GM12878 (cell line): ENCODE measurements around the gene APLP2. TPM values are rescaled to one million over a fixed set of nuclear protein-coding genes. Genes with fewer than 3 reads are reported as not detected.

Experiments
- ATAC-seq: fragments of 200-7000 bp; cut with Tn5 transposase; 3 replicates; pipeline ENCODE4 v1.9.1; 2020; ENCODE audit warnings: mild to moderate bottlenecking, moderate library complexity
- BruUV-seq: library from RNA; stranded (reverse); fragments of 400-500 nt; replicated peaks from 2 replicates; lab custom pipeline; 2021; lab: Mats Ljungman, UMichigan
- CTCF ChIA-PET: fragments of 300-600 bp; sonication (Branson Sonifier 250); formaldehyde crosslinking; extraction: SDS; loops from one replicate; lab custom pipeline; 2021; ENCODE audit warnings: inconsistent platforms; lab: Yijun Ruan, JAX
- POLR2A ChIA-PET: fragments of 350-600 bp; formaldehyde crosslinking; extraction: SDS; loops from one replicate; lab custom pipeline; 2021; ENCODE audit warnings: inconsistent platforms; lab: Charles Lee
- RAD21 ChIA-PET: fragments of 300-600 bp; sonication (Branson Sonifier 250); formaldehyde crosslinking; loops from one replicate; lab custom pipeline; 2023; ENCODE audit warnings: antibody characterized with exemption; ENCODE audit not compliant: unreplicated experiment; lab: Charles Lee
- SMC1A ChIA-PET: fragments of 300-600 bp; sonication (Branson Sonifier 250); formaldehyde crosslinking; loops from one replicate; lab custom pipeline; 2023; ENCODE audit not compliant: unreplicated experiment, uncharacterized antibody; lab: Charles Lee
- DNase-seq: peaks from one replicate; pipeline ENCODE4 v3.0.0-alpha.2; 2011; ENCODE audit warnings: low read depth, low spot score
- FAIRE-seq: peaks from 3 replicates; lab custom pipeline; 2011; peaks lifted over from hg19 to GRCh38; lab: Jason Lieb, UNC
- H2AFZ ChIP-seq: 2 replicates; pipeline ENCODE4 v1.6.0; 2011; ENCODE audit warnings: low read depth, low read length, control low read depth; ENCODE audit not compliant: control insufficient read depth
- H3K27ac ChIP-seq: 2 replicates; pipeline ENCODE4 v1.5.1; 2011; ENCODE audit warnings: control low read depth; ENCODE audit not compliant: control insufficient read depth, insufficient read depth
- H3K27me3 ChIP-seq, 2 experiments: replicated peaks in 1 of 2; 2 replicates each; pipeline versions ENCODE4 v1.6.0 to v1.6.1; 2011; ENCODE audit warnings: low read length in 1 of 2; ENCODE audit not compliant: control insufficient read depth in 2 of 2, insufficient read depth in 2 of 2
- H3K36me3 ChIP-seq, 2 experiments: 2 replicates each; pipeline ENCODE4 v1.5.1; 2011; ENCODE audit warnings: low read length in 1 of 2; ENCODE audit not compliant: control insufficient read depth in 2 of 2, insufficient read depth in 2 of 2
- H3K4me1 ChIP-seq: 2 replicates; pipeline ENCODE4 v1.6.1; 2011; ENCODE audit warnings: mild to moderate bottlenecking, low read length, moderate library complexity, mixed read lengths; ENCODE audit not compliant: control insufficient read depth, insufficient read depth
- H3K4me2 ChIP-seq: 2 replicates; pipeline ENCODE4 v1.6.0; 2011; ENCODE audit warnings: control low read depth; ENCODE audit not compliant: control insufficient read depth, insufficient read depth
- H3K4me3 ChIP-seq: fragments of 200-600 bp; sonication (generic); 2 replicates; pipeline ENCODE4 v1.5.1; 2016
- H3K79me2 ChIP-seq: 2 replicates; pipeline ENCODE4 v1.6.0; 2011; ENCODE audit warnings: low read length; ENCODE audit not compliant: control insufficient read depth, insufficient read depth
- H3K9ac ChIP-seq: 2 replicates; pipeline ENCODE4 v1.8.0; 2011; ENCODE audit warnings: low read length, control low read depth, mixed read lengths; ENCODE audit not compliant: control insufficient read depth, insufficient read depth
- H3K9me3 ChIP-seq: replicated peaks from 3 replicates; pipeline ENCODE4 v1.5.1; 2011; ENCODE audit warnings: mild to moderate bottlenecking, low read length; ENCODE audit not compliant: control insufficient read depth, insufficient read depth
- H4K20me1 ChIP-seq: 2 replicates; pipeline ENCODE4 v1.6.0; 2011; ENCODE audit not compliant: control insufficient read depth, insufficient read depth
- CBX5 ChIP-seq: sonication (generic); IDR thresholded peaks from 2 replicates; pipeline ENCODE4 v1.6.1; 2016; ENCODE audit warnings: low read depth, moderate library complexity, mild to moderate bottlenecking, inconsistent platforms
- CREM ChIP-seq: IDR thresholded peaks from 2 replicates; pipeline ENCODE4 v1.6.1; 2014; ENCODE audit warnings: antibody characterized with exemption, low read depth
- CTCF ChIP-seq, 3 experiments: IDR thresholded peaks in 2 of 3; conservative IDR thresholded peaks in 1 of 3; 2 replicates each; pipeline ENCODE4 v1.5.1; 2011; ENCODE audit warnings: low read depth in 3 of 3, low read length in 3 of 3, mild to moderate bottlenecking in 3 of 3, control low read depth in 2 of 3, moderate library complexity in 2 of 3, inconsistent platforms in 1 of 3, mixed read lengths in 1 of 3; ENCODE audit not compliant: control insufficient read depth in 2 of 3, insufficient read depth in 1 of 3; ENCODE audit errors: extremely low read depth in 1 of 3
- FOXM1 ChIP-seq: IDR thresholded peaks from 2 replicates; pipeline ENCODE4 v1.6.1; 2012; ENCODE audit warnings: low read depth, mild to moderate bottlenecking, inconsistent platforms, low read length, moderate library complexity
- IKZF1 ChIP-seq: fragments of 450-650 bp; conservative IDR thresholded peaks from 2 replicates; pipeline ENCODE4 v1.6.1; 2017; ENCODE audit warnings: antibody characterized with exemption, mild to moderate bottlenecking
- NFYA ChIP-seq: IDR thresholded peaks from 2 replicates; pipeline ENCODE4 v1.6.1; 2011; ENCODE audit warnings: low read depth, mild to moderate bottlenecking, low read length, improper control_type of control experiment, borderline replicate concordance
- RAD21 ChIP-seq: IDR thresholded peaks from 2 replicates; pipeline ENCODE4 v1.6.1; 2011; ENCODE audit warnings: mild to moderate bottlenecking, low read depth, low read length, moderate library complexity; ENCODE audit not compliant: insufficient read depth
- RELB ChIP-seq: fragments of 450-650 bp; IDR thresholded peaks from 2 replicates; pipeline ENCODE4 v1.6.1; 2017; ENCODE audit warnings: low read depth, mild to moderate bottlenecking, moderate library complexity
- SIX5 ChIP-seq: IDR thresholded peaks from 2 replicates; pipeline ENCODE4 v1.6.1; 2011; ENCODE audit warnings: mild to moderate bottlenecking, low read depth, low read length, moderate library complexity; ENCODE audit not compliant: severe bottlenecking
- SUZ12 ChIP-seq: fragments of 200-600 bp; sonication (generic); IDR thresholded peaks from one replicate; pipeline ENCODE4 v1.6.1; 2018; ENCODE audit warnings: antibody characterized with exemption, mild to moderate bottlenecking; ENCODE audit not compliant: unreplicated experiment
- TBL1XR1 ChIP-seq: IDR thresholded peaks from 2 replicates; pipeline ENCODE4 v1.6.1; 2012; ENCODE audit warnings: low read depth, low read length, improper control_type of control experiment
- WGBS: methylation state at CpG from one replicate; pipeline ENCODE4 v1.1.6; 2016; ENCODE audit warnings: low lambda C conversion rate; ENCODE audit not compliant: insufficient replicate concordance, insufficient coverage; ENCODE audit errors: missing lambda C conversion rate; 5-methylcytosine and 5-hydroxymethylcytosine counted together
- in situ Hi-C: fragments of 300-500 bp; cut with MboI; formaldehyde crosslinking; loops from 9 replicates; pipeline ENCODE4 v1.14.3; 2018; ENCODE audit warnings: mixed read lengths
- intact Hi-C: fragments of 100-400 bp; cut with micrococcal nuclease; formaldehyde crosslinking; loops from one replicate; pipeline ENCODE4 v1.14.2; 2022; ENCODE audit not compliant: unreplicated experiment
- polyA plus RNA-seq, 11 experiments: library from polyadenylated mRNA; depleted of rRNA in 4 of 11; unstranded in 6 of 11; stranded (reverse) in 5 of 11; fragments of >200 nt; fragmentation: Nextera tagmentation in 4 of 11; fragmentation: Illumina TruSeq in 1 of 11; extraction: Ambion mirVana in 4 of 11; extraction: Trizol in 1 of 11; gene quantifications; 1 replicate in 1 of 11; 2 replicates in 10 of 11; pipeline versions ENCODE4 v1.2.1 to v1.2.3, GENCODE V29; 2011 to 2016; ENCODE audit warnings: inconsistent platforms in 2 of 11, missing spikeins in 2 of 11, low read depth in 1 of 11
- total RNA-seq, 4 experiments: library from RNA; depleted of rRNA in 3 of 4; stranded (reverse); fragments of >200 nt in 3 of 4; fragmentation: Illumina TruSeq in 1 of 4; extraction: Trizol in 1 of 4; gene quantifications; 2 replicates each; pipeline versions ENCODE4 v1.2.1 to v1.2.3, GENCODE V29; 2013 to 2021
- TF ChIP-seq, protein P1 (sequence below): fragments of 450-650 bp; IDR thresholded peaks from 2 replicates; pipeline ENCODE4 v1.6.1; 2016; ENCODE audit warnings: mild to moderate bottlenecking

APLP2 gene
- total and polyA plus RNA-seq, 10 of the 15 experiments (the other 5 are each of a cell fraction or from before 2014, with no cell fraction given) = 2.3 to 38.8 (median 21.3) TPM

DNA sequence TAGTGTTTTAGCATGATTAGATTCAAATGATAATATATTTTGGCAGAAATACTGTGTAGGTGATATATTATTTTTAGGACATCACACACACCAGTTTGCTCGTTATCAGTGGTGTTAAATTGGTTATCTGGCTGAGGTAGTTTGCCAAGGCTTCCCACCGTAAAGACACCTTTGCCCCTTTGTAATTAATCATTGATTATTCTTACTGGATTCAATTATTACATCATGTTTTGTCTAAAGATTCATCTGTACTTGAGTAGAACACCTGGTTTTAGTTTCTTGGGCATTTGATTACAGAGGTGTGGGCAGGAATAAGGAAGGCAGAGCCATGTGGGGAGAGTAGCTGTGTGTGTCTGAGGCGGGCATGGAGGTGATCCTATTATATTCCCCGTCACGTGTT lies 50.4 kb downstream of the APLP2 start:
- FAIRE-seq (no peak), ATAC-seq (no peak), DNase-seq (no peak)
- H3K79me2 ChIP-seq = no peaks in the 10 kb centered on the region
- TF ChIP-seq TBL1XR1 = no peak
- TF ChIP-seq NFYA = no peak
- no peak for TF ChIP-seq CREM
- no peak for TF ChIP-seq RAD21
- no peak for TF ChIP-seq FOXM1
- no peak for TF ChIP-seq IKZF1
- TF ChIP-seq CBX5 = no peak
- TF ChIP-seq RELB = no peak
- TF ChIP-seq SUZ12 = no peak
- TF ChIP-seq SIX5 = no peak
- TF ChIP-seq, protein P1, sequence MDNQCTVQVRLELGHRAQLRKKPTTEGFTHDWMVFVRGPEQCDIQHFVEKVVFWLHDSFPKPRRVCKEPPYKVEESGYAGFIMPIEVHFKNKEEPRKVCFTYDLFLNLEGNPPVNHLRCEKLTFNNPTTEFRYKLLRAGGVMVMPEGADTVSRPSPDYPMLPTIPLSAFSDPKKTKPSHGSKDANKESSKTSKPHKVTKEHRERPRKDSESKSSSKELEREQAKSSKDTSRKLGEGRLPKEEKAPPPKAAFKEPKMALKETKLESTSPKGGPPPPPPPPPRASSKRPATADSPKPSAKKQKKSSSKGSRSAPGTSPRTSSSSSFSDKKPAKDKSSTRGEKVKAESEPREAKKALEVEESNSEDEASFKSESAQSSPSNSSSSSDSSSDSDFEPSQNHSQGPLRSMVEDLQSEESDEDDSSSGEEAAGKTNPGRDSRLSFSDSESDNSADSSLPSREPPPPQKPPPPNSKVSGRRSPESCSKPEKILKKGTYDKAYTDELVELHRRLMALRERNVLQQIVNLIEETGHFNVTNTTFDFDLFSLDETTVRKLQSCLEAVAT = no peak
- no peak for TF ChIP-seq CTCF (IDR thresholded peaks at IDR 0.05 in 2 of 3, conservative IDR thresholded peaks at IDR 0.05 in 1 of 3; ENCODE audit: control insufficient read depth in 2 of 3, extremely low read depth in 1 of 3, insufficient read depth in 1 of 3, low read depth in 3 of 3, low read length in 3 of 3)
- H4K20me1 ChIP-seq = no peaks in the 10 kb centered on the region
- no peak overlapping the region for H3K4me2 ChIP-seq
- no peak overlapping the region for H3K27ac ChIP-seq
- ChIA-PET CTCF (interaction anchor here (3.6 kb wide), 1 partner anchor 11 kb away, joined by 46 read pairs; no protein-coding TSS in a partner anchor), RAD21 (interaction anchor here (0.7 to 2.3 kb wide), 2 partner anchors 12 kb away, joined by 3 to 20 read pairs; no protein-coding TSS in a partner anchor), SMC1A (interaction anchor here (0.7 to 6.3 kb wide), 4 partner anchors 11 to 34 kb away, joined by 3 to 48 read pairs (median 6); no protein-coding TSS in a partner anchor), POLR2A (no interaction called here)
- peaks cover 20% of the 10 kb centered on the region for H3K4me1 ChIP-seq
- no TSS peak for BruUV-seq
- 80% methylated on average over 5 of the region's 5 CpGs for WGBS
- no peak overlapping the region for H3K9ac ChIP-seq
- H2AFZ ChIP-seq = no peak overlapping the region
- H3K4me3 ChIP-seq = no peak overlapping the region
- H3K9me3 ChIP-seq = no peaks in the 10 kb centered on the region
- H3K36me3 ChIP-seq = peaks cover 0 to 3% of the 10 kb centered on the region in 2 experiments; a peak in 1 of 4 replicates
- in situ Hi-C loops = no loop called here
- intact Hi-C loops = no loop called here
- no peaks in the 10 kb centered on the region for H3K27me3 ChIP-seq
